Naive thymus-derived CD4-positive, alpha-beta T cell (primary cell): ENCODE measurements around the gene MEX3B. TPM values are rescaled to one million over a fixed set of nuclear protein-coding genes. Genes with fewer than 3 reads are reported as not detected.
"Not testable (repeated sequence)": the region's sequence is repeated elsewhere in the genome, so short reads cannot be mapped to it uniquely, and the experiment has no call there.

Source experiments
- ATAC-seq: fragments of 150-1000 bp; cut with Tn5 transposase; 2 replicates; pipeline ENCODE4 v1.10.0; 2021; ENCODE audit warnings: mild to moderate bottlenecking, moderate library complexity
- CTCF ChIA-PET: fragments of 350-600 bp; sonication (Branson Sonifier 250); formaldehyde crosslinking; loops from one replicate; lab custom pipeline; 2021; ENCODE audit warnings: antibody characterized with exemption; lab: Charles Lee
- POLR2A ChIA-PET: fragments of 350-600 bp; sonication (Branson Sonifier 250); formaldehyde crosslinking; loops from one replicate; lab custom pipeline; 2021; ENCODE audit warnings: antibody characterized with exemption, inconsistent platforms; lab: Charles Lee
- DNase-seq, 9 donors: peaks; one replicate each; pipeline versions ENCODE4 v3.0.0 to v3.0.0-alpha.2; 2020 to 2022; ENCODE audit warnings: mixed read lengths in 1 of 9
- H3K27ac ChIP-seq: one replicate; pipeline ENCODE4 v1.7.0; 2013; ENCODE audit warnings: mild to moderate bottlenecking, low read depth, low read length, moderate library complexity
- H3K27me3 ChIP-seq, 2 donors: one replicate each; pipeline ENCODE4 v1.7.0; 2013; ENCODE audit warnings: low read length in 2 of 2, mild to moderate bottlenecking in 2 of 2, moderate library complexity in 2 of 2; ENCODE audit not compliant: control insufficient read depth in 2 of 2, insufficient read depth in 2 of 2
- H3K36me3 ChIP-seq, 3 experiments: 1 replicate in 2 of 3; 2 replicates in 1 of 3; pipeline ENCODE4 v1.7.0; 2013; ENCODE audit warnings: low read length in 3 of 3, mild to moderate bottlenecking in 3 of 3, moderate library complexity in 1 of 3; ENCODE audit not compliant: insufficient read depth in 3 of 3, control insufficient read depth in 2 of 3
- H3K4me1 ChIP-seq, 2 donors: one replicate each; pipeline ENCODE4 v1.7.0; 2013; ENCODE audit warnings: low read length in 2 of 2, mild to moderate bottlenecking in 2 of 2, moderate library complexity in 1 of 2; ENCODE audit not compliant: control insufficient read depth in 2 of 2, insufficient read depth in 2 of 2
- H3K4me3 ChIP-seq: 2 replicates; pipeline ENCODE4 v1.7.0; 2013; ENCODE audit warnings: mild to moderate bottlenecking, low read length
- H3K9me3 ChIP-seq, 3 experiments: 1 replicate in 2 of 3; 2 replicates in 1 of 3; pipeline ENCODE4 v1.7.0; 2013; ENCODE audit warnings: low read length in 3 of 3; ENCODE audit not compliant: control insufficient read depth in 2 of 3
- H3K27ac Mint-ChIP-seq, 9 donors: one replicate each; pipeline ENCODE4 v1.8.0; 2020 to 2022; ENCODE audit warnings: mixed read lengths in 9 of 9, mild to moderate bottlenecking in 8 of 9, moderate library complexity in 5 of 9, inconsistent platforms in 2 of 9
- H3K27me3 Mint-ChIP-seq, 5 donors: one replicate each; pipeline ENCODE4 v1.8.0; 2021 to 2022; ENCODE audit warnings: mixed read lengths in 5 of 5, mild to moderate bottlenecking in 1 of 5
- H3K36me3 Mint-ChIP-seq, 5 donors: one replicate each; pipeline ENCODE4 v1.8.0; 2020 to 2022; ENCODE audit warnings: mixed read lengths in 5 of 5, mild to moderate bottlenecking in 3 of 5, inconsistent platforms in 1 of 5
- H3K4me1 Mint-ChIP-seq, 7 donors: one replicate each; pipeline ENCODE4 v1.8.0; 2020 to 2022; ENCODE audit warnings: mixed read lengths in 7 of 7, mild to moderate bottlenecking in 3 of 7, inconsistent platforms in 1 of 7
- H3K4me3 Mint-ChIP-seq, 10 donors: one replicate each; pipeline ENCODE4 v1.8.0; 2020 to 2022; ENCODE audit warnings: mild to moderate bottlenecking in 10 of 10, mixed read lengths in 10 of 10, moderate library complexity in 6 of 10, inconsistent platforms in 2 of 10
- H3K9me3 Mint-ChIP-seq, 11 donors: one replicate each; pipeline ENCODE4 v1.8.0; 2020 to 2022; ENCODE audit warnings: mixed read lengths in 11 of 11, mild to moderate bottlenecking in 4 of 11, inconsistent platforms in 1 of 11, moderate library complexity in 1 of 11
- intact Hi-C, 2 donors: fragments of 100-400 bp; cut with micrococcal nuclease; formaldehyde crosslinking; loops; one replicate each; pipeline ENCODE4 v1.15.1; 2023
- polyA plus RNA-seq, 2 donors: library from polyadenylated mRNA; unstranded; fragments of 300-500 nt; fragmentation: Illumina TruSeq; gene quantifications; one replicate each; pipeline ENCODE4 v1.2.3, GENCODE V29; 2021
- total RNA-seq, 6 experiments: library from RNA in 5 of 6; stranded (reverse) in 5 of 6; gene quantifications; 1 replicate in 5 of 6; 2 replicates in 1 of 6; pipeline ENCODE4 v1.2.3 and lab custom pipeline; 2021 to 2026

MEX3B gene
- total and polyA plus RNA-seq, 7 experiments from 2014 or later: 0.12 to 1.9 (median 1.1) TPM; not detected in 1

GRCh38 chr15:81995081-81995480 is 50.7 kb downstream of the MEX3B start:
- H3K4me3 ChIP-seq, intact Hi-C loops, H3K9me3 ChIP-seq, CTCF ChIA-PET, H3K27me3 ChIP-seq, H3K36me3 ChIP-seq, H3K27ac ChIP-seq, H3K4me1 ChIP-seq, H3K36me3 Mint-ChIP-seq, POLR2A ChIA-PET, H3K4me1 Mint-ChIP-seq, ATAC-seq: not testable (repeated sequence)
- H3K27ac Mint-ChIP-seq: peak overlapping the region in 5 of 9 donors; percentile 23 to 64 (median 49)
- DNase-seq: peak in 3 of 9 donors; percentile 0 to 12 (median 1)
- peak overlapping the region in 6 of 10 donors; percentile 18 to 66 (median 44) for H3K4me3 Mint-ChIP-seq
- H3K9me3 Mint-ChIP-seq: peaks cover 7 to 46% (median 23%) of the 10 kb centered on the region in 11 donors
- peaks cover 0 to 24% (median 18%) of the 10 kb centered on the region in 5 donors for H3K27me3 Mint-ChIP-seq

GRCh38 chr15:81992523-81992922 is 53.3 kb downstream of the MEX3B start:
- Mint-ChIP-seq H3K27ac (no peak overlapping the region), H3K4me1 (no peaks in the 10 kb centered on the region), H3K4me3 (no peak overlapping the region), H3K27me3 (peaks cover 0 to 30% (median 24%) of the 10 kb centered on the region in 5 donors), H3K36me3 (peaks cover 0 to 6% (median 4%) of the 10 kb centered on the region in 5 donors), H3K9me3 (peaks cover 7 to 46% (median 25%) of the 10 kb centered on the region in 11 donors)
- no peaks in the 10 kb centered on the region for H3K4me1 ChIP-seq
- intact Hi-C loops: no loop called here
- ATAC-seq: no peak
- no peak overlapping the region for H3K27ac ChIP-seq
- H3K27me3 ChIP-seq: no peaks in the 10 kb centered on the region
- DNase-seq: no peak
- POLR2A ChIA-PET: no interaction called here
- H3K36me3 ChIP-seq: no peaks in the 10 kb centered on the region
- CTCF ChIA-PET: no interaction called here
- H3K4me3 ChIP-seq: no peak overlapping the region
- peaks cover 0 to 10% (median 5%) of the 10 kb centered on the region in 3 experiments for H3K9me3 ChIP-seq

Other genes with a start within 250 kb of the MEX3B start
- 10 to 100 TPM in 4 of 5 experiments, 1 to 10 TPM in 1; 9.9 to 27.5 (median 16.6) TPM for gene EFL1, start 216.7 kb upstream of the MEX3B start, total RNA-seq
- 10 to 100 TPM; 14.1 to 21.2 TPM for gene EFL1, start 216.7 kb upstream of the MEX3B start, polyA plus RNA-seq
- 1 to 10 TPM in 4 of 5 experiments, not detected in 1; 1.1 to 6.4 (median 2.5) TPM for gene SAXO2, start 216.8 kb upstream of the MEX3B start, total RNA-seq
- under 1 TPM in 1 of 2 donors, not detected in 1; 0.25 TPM for gene SAXO2, start 216.8 kb upstream of the MEX3B start, polyA plus RNA-seq